Measurements from ENCODE around the gene ICAM4.
"Not testable (repeated sequence)": the region's sequence is repeated elsewhere in the genome, so short reads cannot be mapped to it uniquely, and the experiment has no call there.

The ICAM4 gene

GRCh38 chr19:10286803-10287737 is at the start of gene ICAM4:
Gene ICAM4 (plus strand): TSS chr19:10286955. CDS start chr19:10287013, 58 bp downstream.
- DNase-seq (ENCODE audit: low spot score): no peak

GRCh38 chr19:10237702-10238101 is 49.1 kb upstream of the ICAM4 start:
- no peak for DNase-seq (ENCODE audit: low spot score)

- no peak for DNase-seq (ENCODE audit: low spot score)
These were observed 48.5 kb upstream of the ICAM4 start for GRCh38 chr19:10238172-10238783.

GRCh38 chr19:10241826-10242449 is 44.8 kb upstream of the ICAM4 start:
- not testable (repeated sequence) for DNase-seq (ENCODE audit: low spot score)

- no peak for DNase-seq (ENCODE audit: low spot score)
These were observed 43.1 kb upstream of the ICAM4 start for GRCh38 chr19:10243606-10244005.

GRCh38 chr19:10245189-10245939 is 41.4 kb upstream of the ICAM4 start:
- DNase-seq (ENCODE audit: low spot score): no peak

- no peak for DNase-seq (ENCODE audit: low spot score)
These were observed 40.2 kb upstream of the ICAM4 start for GRCh38 chr19:10246511-10246910.

- DNase-seq (ENCODE audit: low spot score): peak; percentile 98
These were observed 34.7 kb upstream of the ICAM4 start, which contains the start of gene MRPL4 for GRCh38 chr19:10251792-10252694. Gene MRPL4 (plus strand): TSS chr19:10252214. CDS start chr19:10252254, 40 bp downstream.

- no peak for DNase-seq (ENCODE audit: low spot score)
These were observed 34.0 kb upstream of the ICAM4 start for GRCh38 chr19:10252707-10253106.

GRCh38 chr19:10254244-10254643 is 32.5 kb upstream of the ICAM4 start:
- no peak for DNase-seq (ENCODE audit: low spot score)

GRCh38 chr19:10255358-10255757 is 31.4 kb upstream of the ICAM4 start:
- DNase-seq (ENCODE audit: low spot score): no peak

GRCh38 chr19:10256551-10256950 is 30.2 kb upstream of the ICAM4 start:
- DNase-seq (ENCODE audit: low spot score): no peak

GRCh38 chr19:10256970-10257615 is 29.7 kb upstream of the ICAM4 start:
- DNase-seq (ENCODE audit: low spot score): no peak

GRCh38 chr19:10258080-10258710 is 28.6 kb upstream of the ICAM4 start:
- DNase-seq (ENCODE audit: low spot score): no peak

- DNase-seq (ENCODE audit: low spot score): peak; percentile 93
These were observed 27.4 kb upstream of the ICAM4 start for GRCh38 chr19:10259162-10259905.

- DNase-seq (ENCODE audit: low spot score): peak; percentile 62
These were observed 26.6 kb upstream of the ICAM4 start for GRCh38 chr19:10260141-10260584.

GRCh38 chr19:10262771-10263170 is 24.0 kb upstream of the ICAM4 start:
- no peak for DNase-seq (ENCODE audit: low spot score)

GRCh38 chr19:10266706-10267105 is 20.0 kb upstream of the ICAM4 start:
- no peak for DNase-seq (ENCODE audit: low spot score)

- no peak for DNase-seq (ENCODE audit: low spot score)
These were observed 18.7 kb upstream of the ICAM4 start for GRCh38 chr19:10268071-10268470.
